ENCODE measurements around the gene PEPD.

DNA sequence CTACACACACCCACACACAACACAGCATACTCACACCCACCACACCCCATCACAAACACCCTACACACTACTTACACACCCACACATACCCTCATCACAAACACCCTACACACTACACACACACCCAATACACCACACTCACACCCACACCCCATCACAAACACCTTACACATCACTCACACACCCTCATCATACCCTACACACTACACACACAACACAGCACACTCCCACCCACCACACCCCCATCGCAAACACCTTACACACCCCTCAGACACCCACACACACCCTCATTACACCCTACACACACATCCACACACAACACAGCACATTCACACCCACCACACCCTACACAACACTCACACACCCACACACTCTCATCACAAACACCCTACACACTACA lies 15.8 kb downstream of the PEPD start:
- no peak for TF ChIP-seq POLR2A (IDR thresholded peaks at IDR 0.05; ENCODE audit: low read depth, low read length)
- TF ChIP-seq BHLHE40 (IDR thresholded peaks at IDR 0.05; ENCODE audit: low read depth, low read length) = no peak
- TF ChIP-seq, protein P1, sequence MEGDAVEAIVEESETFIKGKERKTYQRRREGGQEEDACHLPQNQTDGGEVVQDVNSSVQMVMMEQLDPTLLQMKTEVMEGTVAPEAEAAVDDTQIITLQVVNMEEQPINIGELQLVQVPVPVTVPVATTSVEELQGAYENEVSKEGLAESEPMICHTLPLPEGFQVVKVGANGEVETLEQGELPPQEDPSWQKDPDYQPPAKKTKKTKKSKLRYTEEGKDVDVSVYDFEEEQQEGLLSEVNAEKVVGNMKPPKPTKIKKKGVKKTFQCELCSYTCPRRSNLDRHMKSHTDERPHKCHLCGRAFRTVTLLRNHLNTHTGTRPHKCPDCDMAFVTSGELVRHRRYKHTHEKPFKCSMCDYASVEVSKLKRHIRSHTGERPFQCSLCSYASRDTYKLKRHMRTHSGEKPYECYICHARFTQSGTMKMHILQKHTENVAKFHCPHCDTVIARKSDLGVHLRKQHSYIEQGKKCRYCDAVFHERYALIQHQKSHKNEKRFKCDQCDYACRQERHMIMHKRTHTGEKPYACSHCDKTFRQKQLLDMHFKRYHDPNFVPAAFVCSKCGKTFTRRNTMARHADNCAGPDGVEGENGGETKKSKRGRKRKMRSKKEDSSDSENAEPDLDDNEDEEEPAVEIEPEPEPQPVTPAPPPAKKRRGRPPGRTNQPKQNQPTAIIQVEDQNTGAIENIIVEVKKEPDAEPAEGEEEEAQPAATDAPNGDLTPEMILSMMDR (conservative IDR thresholded peaks at IDR 0.05; ENCODE audit: low read depth, low read length) = no peak
- no peak for TF ChIP-seq SMC3 (IDR thresholded peaks at IDR 0.05; ENCODE audit: low read depth, low read length)
- no peak for TF ChIP-seq RFX5 (IDR thresholded peaks at IDR 0.05; ENCODE audit: low read depth, low read length)
